Measurements from ENCODE around the gene ATG4D. TPM values are rescaled to one million over a fixed set of nuclear protein-coding genes. Genes with fewer than 3 reads are reported as not detected.

The ATG4D gene
- total RNA-seq (10 to 100 TPM; 70.6 to 70.7 TPM), total RNA-seq (31.7 to 33.6 reads per million in 2 donors)

GRCh38 chr19:10543420-10544241, at the start of gene ATG4D:
Gene ATG4D (plus strand): TSS chr19:10543904. CDS start chr19:10544091, 187 bp downstream.
- Mint-ChIP-seq H3K36me3 (ENCODE audit: low read depth) (no peaks in the 10 kb centered on the region), H3K4me1 (peaks cover 13% of the 10 kb centered on the region), H3K4me3 (peak within 1 kb of the TSS; percentile 94), H3K27me3 (peaks cover 15% of the 10 kb centered on the region), H3K27ac (peak within 1 kb of the TSS; percentile 87)
- H3K9me3 ChIP-seq (ENCODE audit: control insufficient read depth, low read length, poor library complexity, severe bottlenecking) = no peaks in the 10 kb centered on the region
- DNase-seq (peak; percentile 76 to 86 (median 84)), ATAC-seq (peak; percentile 90)

GRCh38 chr19:10497371-10497770, 46.3 kb upstream of the ATG4D start:
- no peak overlapping the region for H3K4me3 Mint-ChIP-seq

DNA sequence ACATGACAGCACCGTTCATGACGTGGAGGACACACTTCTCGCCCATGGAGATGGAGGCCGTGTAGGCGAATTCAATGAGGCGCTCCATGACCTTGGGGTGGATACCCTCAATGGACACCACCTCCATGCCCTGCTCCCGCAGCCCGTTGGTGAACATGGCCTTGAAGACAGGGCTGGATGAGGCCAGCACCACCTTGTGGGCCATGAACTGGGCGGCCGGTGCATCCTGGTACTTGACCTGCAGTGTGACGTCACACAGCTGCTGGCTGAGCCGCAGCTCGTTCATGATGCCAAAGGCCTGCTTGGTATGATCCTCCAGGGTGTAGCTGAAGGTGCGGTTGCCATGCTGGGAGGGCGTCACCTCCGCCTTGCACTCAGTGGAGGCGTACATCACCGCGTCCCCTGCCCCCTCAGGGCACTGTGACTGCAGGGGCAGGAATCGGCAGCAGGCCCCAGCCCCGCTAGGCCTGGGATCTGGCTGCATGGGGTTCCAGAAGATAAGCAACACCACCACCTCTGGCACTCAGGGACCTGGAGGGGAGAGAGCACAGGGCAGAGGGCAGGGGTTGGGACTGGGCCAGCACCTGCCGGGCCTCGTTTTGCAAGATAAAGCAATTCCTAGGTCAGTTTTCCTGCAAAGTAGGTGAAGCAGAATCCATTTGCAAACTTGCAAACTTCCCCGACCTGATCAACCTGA, 44.0 kb upstream of the ATG4D start:
- peaks cover 25% of the 10 kb centered on the region for H3K4me1 Mint-ChIP-seq

More at GRCh38 chr19:10497371-10497770, 46.3 kb upstream of the ATG4D start:
- DNase-seq (no peak), ATAC-seq (no peak)
- no peaks in the 10 kb centered on the region for H3K27me3 Mint-ChIP-seq
- no peaks in the 10 kb centered on the region for H3K9me3 ChIP-seq (ENCODE audit: control insufficient read depth, low read length, poor library complexity, severe bottlenecking)
- peak overlapping the region; percentile 19 for H3K27ac Mint-ChIP-seq
- H3K4me1 Mint-ChIP-seq = peaks cover 20% of the 10 kb centered on the region
- H3K36me3 Mint-ChIP-seq (ENCODE audit: low read depth) = no peaks in the 10 kb centered on the region

GRCh38 chr19:10500247-10500592, 43.5 kb upstream of the ATG4D start:
- DNase-seq (no peak), ATAC-seq (no peak)
- H3K9me3 ChIP-seq (ENCODE audit: control insufficient read depth, low read length, poor library complexity, severe bottlenecking) = no peaks in the 10 kb centered on the region
- peaks cover 26% of the 10 kb centered on the region for H3K4me1 Mint-ChIP-seq
- no peaks in the 10 kb centered on the region for H3K36me3 Mint-ChIP-seq (ENCODE audit: low read depth)
- no peak overlapping the region for H3K4me3 Mint-ChIP-seq
- no peak overlapping the region for H3K27ac Mint-ChIP-seq
- no peaks in the 10 kb centered on the region for H3K27me3 Mint-ChIP-seq

More for the DNA sequence above, 44.0 kb upstream of the ATG4D start:
- H3K27ac Mint-ChIP-seq = no peak overlapping the region
- peak overlapping the region; percentile 15 for H3K4me3 Mint-ChIP-seq
- ATAC-seq (no peak), DNase-seq (no peak)
- H3K27me3 Mint-ChIP-seq = no peaks in the 10 kb centered on the region
- no peaks in the 10 kb centered on the region for H3K36me3 Mint-ChIP-seq (ENCODE audit: low read depth)
- no peaks in the 10 kb centered on the region for H3K9me3 ChIP-seq (ENCODE audit: control insufficient read depth, low read length, poor library complexity, severe bottlenecking)

GRCh38 chr19:10501971-10502523, 41.7 kb upstream of the ATG4D start:
- no peaks in the 10 kb centered on the region for H3K9me3 ChIP-seq (ENCODE audit: control insufficient read depth, low read length, poor library complexity, severe bottlenecking)
- DNase-seq (no peak), ATAC-seq (peak; percentile 26)
- peak overlapping the region; percentile 89 for H3K4me3 Mint-ChIP-seq
- peak overlapping the region; percentile 74 for H3K27ac Mint-ChIP-seq
- H3K36me3 Mint-ChIP-seq (ENCODE audit: low read depth) = no peaks in the 10 kb centered on the region
- peaks cover 30% of the 10 kb centered on the region for H3K4me1 Mint-ChIP-seq
- no peaks in the 10 kb centered on the region for H3K27me3 Mint-ChIP-seq

GRCh38 chr19:10502524-10503001, 41.1 kb upstream of the ATG4D start:
- Mint-ChIP-seq H3K4me1 (peaks cover 29% of the 10 kb centered on the region), H3K36me3 (ENCODE audit: low read depth) (no peaks in the 10 kb centered on the region), H3K4me3 (peak overlapping the region; percentile 89), H3K27ac (peak overlapping the region; percentile 74), H3K27me3 (no peaks in the 10 kb centered on the region)
- DNase-seq (peak; percentile 78 to 84 (median 79)), ATAC-seq (peak; percentile 94)
- H3K9me3 ChIP-seq (ENCODE audit: control insufficient read depth, low read length, poor library complexity, severe bottlenecking) = no peaks in the 10 kb centered on the region

- peak within 1 kb of the TSS; percentile 74 for H3K27ac Mint-ChIP-seq
- no peak for ATAC-seq
- no peaks in the 10 kb centered on the region for H3K36me3 Mint-ChIP-seq (ENCODE audit: low read depth)
Measured at GRCh38 chr19:10503002-10503789, 40.5 kb upstream of the ATG4D start, which contains the start of gene KEAP1. Gene KEAP1 (minus strand): TSS chr19:10503356. CDS start chr19:10500033, 3,323 bp downstream.

GRCh38 chr19:10505583-10506229, 38.0 kb upstream of the ATG4D start:
- Mint-ChIP-seq H3K27ac (peak overlapping the region; percentile 78), H3K4me1 (peaks cover 21% of the 10 kb centered on the region)

More at GRCh38 chr19:10503002-10503789, 40.5 kb upstream of the ATG4D start, which contains the start of gene KEAP1:
- Mint-ChIP-seq H3K27me3 (no peaks in the 10 kb centered on the region), H3K4me3 (peak within 1 kb of the TSS; percentile 94), H3K4me1 (peaks cover 29% of the 10 kb centered on the region)
- DNase-seq = peak in 2 of 3 donors; percentile 19 to 32
- H3K9me3 ChIP-seq (ENCODE audit: control insufficient read depth, low read length, poor library complexity, severe bottlenecking) = no peaks in the 10 kb centered on the region

DNA sequence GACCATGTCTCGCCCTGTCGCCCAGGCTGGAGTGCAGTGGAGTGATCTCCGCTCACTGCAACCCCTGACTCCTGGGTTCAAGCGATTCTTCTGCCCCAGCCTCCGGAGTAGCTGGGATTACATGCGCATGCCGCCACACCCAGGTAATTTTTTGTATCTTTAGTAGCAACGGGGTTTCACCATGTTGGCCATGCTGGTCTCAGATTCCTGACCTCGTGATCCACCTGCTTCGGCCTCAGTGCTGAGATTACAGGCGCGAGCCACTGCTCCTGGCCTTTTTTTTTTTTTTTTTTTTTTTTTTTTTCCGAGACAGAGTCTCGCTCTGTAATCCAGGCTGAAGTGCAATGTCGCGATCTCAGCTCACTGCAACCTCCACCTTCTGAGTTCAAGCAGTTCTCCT, 35.7 kb upstream of the ATG4D start:
- H3K9me3 ChIP-seq (ENCODE audit: control insufficient read depth, low read length, poor library complexity, severe bottlenecking) = no peaks in the 10 kb centered on the region
- H3K4me3 Mint-ChIP-seq = no peak overlapping the region
- ATAC-seq (no peak), DNase-seq (no peak)
- H3K4me1 Mint-ChIP-seq = peaks cover 15% of the 10 kb centered on the region
- peak overlapping the region; percentile 60 for H3K27ac Mint-ChIP-seq
- H3K27me3 Mint-ChIP-seq = peaks cover 4% of the 10 kb centered on the region
- H3K36me3 Mint-ChIP-seq (ENCODE audit: low read depth) = no peaks in the 10 kb centered on the region

More at GRCh38 chr19:10505583-10506229, 38.0 kb upstream of the ATG4D start:
- H3K9me3 ChIP-seq (ENCODE audit: control insufficient read depth, low read length, poor library complexity, severe bottlenecking) = no peaks in the 10 kb centered on the region
- H3K36me3 Mint-ChIP-seq (ENCODE audit: low read depth) = no peaks in the 10 kb centered on the region
- H3K4me3 Mint-ChIP-seq = peak overlapping the region; percentile 28
- no peaks in the 10 kb centered on the region for H3K27me3 Mint-ChIP-seq
- peak; percentile 58 to 80 (median 60) for DNase-seq
- peak; percentile 54 for ATAC-seq

DNA sequence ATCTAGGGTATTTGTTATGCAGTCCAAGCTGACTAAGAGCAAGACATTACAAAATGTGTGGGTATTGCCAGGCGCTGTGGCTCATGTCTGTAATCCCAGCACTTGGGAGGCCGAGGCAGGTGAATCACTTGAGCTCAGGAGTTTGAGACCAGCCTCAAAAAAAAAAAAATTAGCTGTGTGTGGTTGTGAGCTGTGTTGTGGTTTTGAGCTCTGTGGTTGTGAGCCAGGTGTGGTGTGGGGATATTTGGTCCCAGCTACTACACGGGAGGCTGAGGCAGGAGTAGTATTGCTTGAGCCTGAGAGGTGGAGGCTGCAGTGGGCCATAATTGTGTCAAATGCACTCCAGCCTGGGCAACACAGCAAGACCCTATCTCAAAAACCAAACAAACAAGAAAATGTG, 35.0 kb upstream of the ATG4D start:
- peaks cover 11% of the 10 kb centered on the region for H3K27me3 Mint-ChIP-seq
- peaks cover 14% of the 10 kb centered on the region for H3K4me1 Mint-ChIP-seq
- no peaks in the 10 kb centered on the region for H3K9me3 ChIP-seq (ENCODE audit: control insufficient read depth, low read length, poor library complexity, severe bottlenecking)
- ATAC-seq (peak; percentile 41), DNase-seq (no peak)
- peaks cover 4% of the 10 kb centered on the region for H3K36me3 Mint-ChIP-seq (ENCODE audit: low read depth)
- peak overlapping the region; percentile 53 for H3K4me3 Mint-ChIP-seq
- peak overlapping the region; percentile 60 for H3K27ac Mint-ChIP-seq

DNA sequence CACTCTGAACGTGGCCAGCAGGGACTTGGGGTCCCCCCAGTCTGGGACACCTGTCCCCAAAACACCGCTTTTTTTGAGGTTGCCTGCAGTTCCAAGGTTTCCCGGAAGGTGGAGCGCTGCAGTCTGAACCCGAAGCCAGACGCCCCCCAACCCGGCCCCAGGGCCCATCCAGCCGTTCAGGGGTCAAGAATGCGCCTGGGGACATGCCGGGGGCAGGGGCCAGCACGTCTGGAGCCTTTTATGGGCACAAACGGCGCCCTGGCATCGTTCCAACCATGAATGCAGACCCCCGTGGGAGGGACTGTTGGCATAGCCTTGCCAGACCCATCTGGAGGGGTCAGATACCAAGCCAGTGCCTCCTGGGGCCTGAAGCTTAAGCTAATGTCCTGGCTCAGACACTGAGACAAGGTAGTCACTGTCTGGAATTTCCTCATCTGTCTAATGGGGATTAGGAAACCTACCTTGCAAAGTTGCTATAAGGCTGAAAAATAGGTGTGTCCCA, 33.4 kb upstream of the ATG4D start:
- ATAC-seq (no peak), DNase-seq (peak; percentile 40 to 65 (median 41))
- Mint-ChIP-seq H3K27me3 (peaks cover 23% of the 10 kb centered on the region), H3K27ac (no peak overlapping the region), H3K4me1 (peaks cover 12% of the 10 kb centered on the region), H3K36me3 (ENCODE audit: low read depth) (peaks cover 4% of the 10 kb centered on the region), H3K4me3 (no peak overlapping the region)
- H3K9me3 ChIP-seq (ENCODE audit: control insufficient read depth, low read length, poor library complexity, severe bottlenecking) = no peaks in the 10 kb centered on the region

- Mint-ChIP-seq H3K4me1 (peaks cover 23% of the 10 kb centered on the region), H3K4me3 (no peak overlapping the region), H3K27ac (no peak overlapping the region), H3K27me3 (peaks cover 44% of the 10 kb centered on the region), H3K36me3 (ENCODE audit: low read depth) (peaks cover 13% of the 10 kb centered on the region)
- DNase-seq (no peak), ATAC-seq (no peak)
- no peaks in the 10 kb centered on the region for H3K9me3 ChIP-seq (ENCODE audit: control insufficient read depth, low read length, poor library complexity, severe bottlenecking)
Measured at GRCh38 chr19:10513223-10513622, 30.5 kb upstream of the ATG4D start.

All from T-helper 17 cell (primary cell).